Muscle layer of colon (tissue), 2 donors: ENCODE data around the gene ETV6.
"Not testable (repeated sequence)": the region's sequence is repeated elsewhere in the genome, so short reads cannot be mapped to it uniquely, and the experiment has no call there.

Experiments used
- H3K27ac ChIP-seq: one replicate; pipeline ENCODE4 v1.7.0; 2013; ENCODE audit warnings: low read depth, mild to moderate bottlenecking, low read length, moderate library complexity
- H3K27me3 ChIP-seq, 2 donors: one replicate each; pipeline ENCODE4 v1.7.0; 2013; ENCODE audit warnings: low read length in 2 of 2, mild to moderate bottlenecking in 2 of 2; ENCODE audit not compliant: insufficient read depth in 2 of 2, control insufficient read depth in 1 of 2
- H3K36me3 ChIP-seq: one replicate; pipeline ENCODE4 v1.7.0; 2013; ENCODE audit warnings: mild to moderate bottlenecking, low read length; ENCODE audit not compliant: insufficient read depth
- H3K4me1 ChIP-seq: one replicate; pipeline ENCODE4 v1.7.0; 2013; ENCODE audit warnings: mild to moderate bottlenecking, low read length; ENCODE audit not compliant: insufficient read depth
- H3K4me3 ChIP-seq, 2 donors: one replicate each; pipeline ENCODE4 v1.7.0; 2013; ENCODE audit warnings: low read length in 2 of 2, low read depth in 1 of 2, mild to moderate bottlenecking in 1 of 2, moderate library complexity in 1 of 2
- H3K9ac ChIP-seq: one replicate; pipeline ENCODE4 v1.7.0; 2013; ENCODE audit warnings: low read length
- H3K9me3 ChIP-seq: one replicate; pipeline ENCODE4 v1.7.0; 2013; ENCODE audit warnings: mild to moderate bottlenecking, low read length
- donor health status: abdominal sarcoma.
- donor health status: Adenocarcinoma of cecum.

The ETV6 gene

DNA sequence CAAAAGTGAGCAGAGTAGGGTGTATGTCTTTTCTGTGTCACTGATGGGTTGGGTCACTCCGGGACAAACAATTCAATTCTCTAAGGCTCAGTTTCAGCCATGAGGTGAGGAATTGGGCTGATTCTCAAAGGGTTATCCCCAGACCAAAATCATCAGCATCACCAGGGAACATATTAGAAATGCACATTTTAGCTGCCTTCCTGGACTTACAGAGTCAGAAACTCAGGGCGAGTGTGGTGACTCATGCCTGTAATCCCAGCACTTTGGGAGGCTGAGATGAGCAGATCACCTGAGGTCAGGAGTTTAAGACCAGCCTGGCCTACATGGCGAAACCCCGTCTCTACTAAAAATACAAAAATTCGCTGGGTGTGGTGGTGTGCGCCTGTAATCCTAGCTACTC is 21.8 kb upstream of the ETV6 start:
- H3K4me1 ChIP-seq: not testable (repeated sequence)

DNA sequence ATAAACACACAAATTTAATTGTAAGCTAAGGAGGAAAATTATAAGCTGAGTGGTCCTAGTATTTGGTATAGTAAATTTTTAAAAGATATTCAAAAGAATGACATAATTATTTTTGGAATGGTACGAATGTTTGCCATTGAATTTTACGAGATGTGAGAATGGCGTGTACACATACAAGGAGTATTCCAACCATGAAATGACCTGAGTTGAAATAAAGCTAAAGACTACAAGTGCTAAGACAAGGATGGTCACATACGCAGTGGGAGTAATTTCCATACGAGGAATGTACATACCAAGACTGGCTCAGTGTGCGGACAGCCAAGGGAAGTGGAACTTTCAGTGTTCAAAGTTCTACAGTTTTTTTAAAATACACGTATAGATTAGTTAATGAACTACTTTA is 21.1 kb upstream of the ETV6 start:
- H3K4me3 ChIP-seq: no peak overlapping the region
- H3K4me1 ChIP-seq: no peaks in the 10 kb centered on the region
- no peak overlapping the region for H3K27ac ChIP-seq
- H3K9ac ChIP-seq: no peak overlapping the region
- H3K36me3 ChIP-seq: no peaks in the 10 kb centered on the region
- H3K9me3 ChIP-seq: peaks cover 3% of the 10 kb centered on the region
- H3K27me3 ChIP-seq: no peaks in the 10 kb centered on the region

More for the DNA sequence above, 21.8 kb upstream of the ETV6 start:
- not testable (repeated sequence) for H3K27ac ChIP-seq, H3K36me3 ChIP-seq, H3K27me3 ChIP-seq, H3K9me3 ChIP-seq, H3K4me3 ChIP-seq, H3K9ac ChIP-seq

DNA sequence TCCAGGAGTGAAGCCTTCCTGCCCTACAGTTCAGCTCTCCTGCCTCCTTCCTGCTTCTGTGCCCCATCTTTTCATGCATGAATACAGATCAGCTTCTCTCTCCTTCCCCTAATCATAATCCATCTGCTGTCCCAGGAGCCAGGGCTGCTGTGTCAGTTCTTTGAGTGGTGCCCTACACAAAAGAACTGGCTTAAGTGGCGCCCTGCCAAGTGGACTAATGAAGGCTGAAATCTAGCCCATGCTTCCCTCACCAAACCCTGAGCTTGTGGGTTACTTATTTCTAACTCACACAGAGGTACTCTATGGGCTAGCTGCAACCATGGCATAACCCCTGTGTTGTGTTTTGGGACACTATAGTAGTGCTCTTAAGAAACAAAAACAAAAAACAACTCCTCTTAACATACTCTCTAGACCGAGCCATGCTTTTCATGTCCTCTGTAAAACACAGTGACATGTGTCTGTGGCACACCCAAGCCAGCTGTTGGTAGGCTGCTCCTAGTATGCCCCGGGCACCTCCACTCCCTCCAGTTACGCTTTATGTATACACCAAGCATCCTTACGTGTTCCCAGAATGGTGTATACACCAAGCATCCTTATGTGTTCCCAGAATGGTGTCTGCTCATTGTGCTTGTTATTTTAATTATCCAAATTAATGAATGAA is 19.3 kb upstream of the ETV6 start:
- no peaks in the 10 kb centered on the region for H3K9me3 ChIP-seq
- no peaks in the 10 kb centered on the region for H3K36me3 ChIP-seq
- H3K27ac ChIP-seq: no peak overlapping the region
- no peak overlapping the region for H3K4me3 ChIP-seq
- no peaks in the 10 kb centered on the region for H3K4me1 ChIP-seq
- H3K27me3 ChIP-seq: no peaks in the 10 kb centered on the region
- no peak overlapping the region for H3K9ac ChIP-seq

DNA sequence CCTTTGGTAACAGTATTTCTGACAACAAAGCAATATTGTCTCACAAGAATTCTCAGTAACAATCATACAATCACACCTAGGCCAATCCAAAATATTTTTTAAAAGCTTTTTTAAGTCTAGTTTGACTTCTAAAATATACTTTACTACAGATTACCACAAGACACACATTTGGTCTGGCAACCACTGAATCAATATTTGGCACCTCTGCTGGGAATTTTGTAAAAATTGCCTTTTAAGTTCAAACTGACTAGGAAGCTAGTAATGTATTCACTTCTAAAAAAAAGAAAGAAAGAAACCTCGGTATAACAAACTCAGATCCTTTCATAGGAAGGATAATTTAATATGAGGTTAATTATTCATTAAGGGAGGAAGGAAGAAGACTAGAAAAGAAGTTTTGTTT is 18.2 kb upstream of the ETV6 start:
- Histone ChIP-seq H3K9ac (no peak overlapping the region), H3K27me3 (no peaks in the 10 kb centered on the region), H3K4me3 (no peak overlapping the region), H3K4me1 (no peaks in the 10 kb centered on the region), H3K9me3 (no peaks in the 10 kb centered on the region), H3K36me3 (no peaks in the 10 kb centered on the region), H3K27ac (no peak overlapping the region)

DNA sequence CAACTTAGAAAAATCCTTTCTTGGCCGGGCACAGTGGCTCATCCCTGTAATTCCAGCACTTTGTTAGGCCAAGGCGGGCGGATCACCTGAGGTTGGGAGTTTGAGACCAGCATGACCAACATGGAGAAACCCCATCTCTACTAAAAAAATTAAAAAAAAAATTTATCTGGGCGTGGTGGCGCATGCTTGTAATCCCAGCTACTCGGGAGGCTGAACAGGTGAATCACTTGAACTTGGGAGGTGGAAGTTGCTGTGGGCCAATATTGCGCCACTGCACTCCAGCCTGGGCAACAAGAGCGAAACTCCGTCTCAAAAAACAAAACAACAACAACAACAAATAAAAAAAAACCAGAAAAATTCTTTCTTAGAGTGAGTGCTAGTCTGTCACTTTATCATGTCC is 17.6 kb upstream of the ETV6 start:
- not testable (repeated sequence) for H3K9me3 ChIP-seq, H3K9ac ChIP-seq, H3K36me3 ChIP-seq

DNA sequence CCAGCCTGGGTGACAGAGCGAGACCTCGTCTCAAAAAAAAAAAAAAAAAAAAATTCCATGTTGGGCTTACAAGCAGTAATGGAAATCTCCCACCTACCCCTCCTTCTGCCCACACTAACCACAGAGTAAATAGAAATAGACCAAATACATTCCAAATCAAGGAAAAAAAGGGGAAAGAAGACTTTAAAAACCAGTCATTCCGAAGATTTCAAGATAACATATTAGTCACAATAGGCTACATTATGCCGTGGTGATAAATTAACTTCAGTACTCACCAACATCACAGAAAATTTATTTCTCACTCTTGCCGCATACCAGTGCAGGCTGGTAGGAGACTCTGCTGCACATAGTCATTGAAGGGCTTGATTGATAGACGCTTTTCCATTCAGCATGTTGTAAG is 15.5 kb upstream of the ETV6 start:
- H3K27ac ChIP-seq: no peak overlapping the region
- no peak overlapping the region for H3K9ac ChIP-seq
- no peaks in the 10 kb centered on the region for H3K4me1 ChIP-seq
- H3K9me3 ChIP-seq: no peaks in the 10 kb centered on the region
- no peaks in the 10 kb centered on the region for H3K36me3 ChIP-seq
- no peaks in the 10 kb centered on the region for H3K27me3 ChIP-seq
- no peak overlapping the region for H3K4me3 ChIP-seq

More for the DNA sequence above, 17.6 kb upstream of the ETV6 start:
- H3K27me3 ChIP-seq, H3K4me1 ChIP-seq, H3K4me3 ChIP-seq, H3K27ac ChIP-seq: not testable (repeated sequence)

DNA sequence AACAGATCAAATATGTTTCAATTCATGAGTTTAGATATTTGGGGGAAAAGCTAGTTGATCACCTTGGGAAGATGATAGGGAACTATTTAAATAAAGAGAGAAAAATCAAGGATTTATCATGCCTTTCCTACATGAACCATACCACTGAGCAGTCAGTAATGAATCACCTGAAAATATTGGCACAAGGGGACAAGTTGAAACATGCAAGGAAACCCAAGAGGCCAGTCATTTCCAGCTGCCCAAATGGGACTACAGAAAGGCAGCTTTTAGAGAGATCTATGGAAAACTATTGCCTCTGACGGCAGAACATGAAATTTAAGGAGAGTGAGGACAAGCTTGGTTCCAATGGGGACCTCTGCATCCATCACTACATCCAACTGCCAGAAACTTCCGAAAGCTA is 14.1 kb upstream of the ETV6 start:
- no peaks in the 10 kb centered on the region for H3K27me3 ChIP-seq
- no peak overlapping the region for H3K4me3 ChIP-seq
- H3K4me1 ChIP-seq: no peaks in the 10 kb centered on the region
- no peaks in the 10 kb centered on the region for H3K36me3 ChIP-seq
- no peak overlapping the region for H3K9ac ChIP-seq
- no peak overlapping the region for H3K27ac ChIP-seq
- no peaks in the 10 kb centered on the region for H3K9me3 ChIP-seq

DNA sequence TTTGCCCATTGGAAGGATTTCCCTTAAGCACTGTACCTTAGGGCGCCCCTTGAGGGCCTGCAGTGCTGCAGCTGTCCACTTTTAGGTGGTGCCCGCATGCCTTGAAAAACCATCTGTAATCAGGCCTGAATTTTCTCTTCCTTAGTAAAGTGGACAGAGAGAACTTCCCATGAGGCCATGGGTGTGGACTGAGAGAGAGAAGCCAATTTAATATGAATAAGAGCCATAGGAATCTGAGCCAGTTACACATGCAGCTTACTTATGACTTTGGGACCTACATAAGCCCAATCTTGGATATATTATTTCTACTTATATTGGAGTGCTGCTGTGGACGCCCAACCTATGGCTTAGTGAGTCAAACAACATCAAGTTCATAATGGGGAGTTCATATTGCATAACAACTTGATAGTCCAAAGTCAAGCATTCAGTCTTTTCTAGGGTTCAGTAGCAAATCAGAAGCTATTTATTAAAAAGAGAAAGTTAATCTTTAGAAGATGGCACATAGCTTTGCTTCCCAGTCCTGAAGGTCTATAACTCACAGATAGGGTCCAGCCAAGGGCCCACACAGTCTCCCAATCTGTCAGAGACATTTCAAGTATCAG is 11.1 kb upstream of the ETV6 start:
- no peaks in the 10 kb centered on the region for H3K4me1 ChIP-seq
- H3K27me3 ChIP-seq: no peaks in the 10 kb centered on the region
- no peaks in the 10 kb centered on the region for H3K36me3 ChIP-seq
- H3K4me3 ChIP-seq: no peak overlapping the region
- H3K9ac ChIP-seq: no peak overlapping the region
- no peaks in the 10 kb centered on the region for H3K9me3 ChIP-seq
- no peak overlapping the region for H3K27ac ChIP-seq

DNA sequence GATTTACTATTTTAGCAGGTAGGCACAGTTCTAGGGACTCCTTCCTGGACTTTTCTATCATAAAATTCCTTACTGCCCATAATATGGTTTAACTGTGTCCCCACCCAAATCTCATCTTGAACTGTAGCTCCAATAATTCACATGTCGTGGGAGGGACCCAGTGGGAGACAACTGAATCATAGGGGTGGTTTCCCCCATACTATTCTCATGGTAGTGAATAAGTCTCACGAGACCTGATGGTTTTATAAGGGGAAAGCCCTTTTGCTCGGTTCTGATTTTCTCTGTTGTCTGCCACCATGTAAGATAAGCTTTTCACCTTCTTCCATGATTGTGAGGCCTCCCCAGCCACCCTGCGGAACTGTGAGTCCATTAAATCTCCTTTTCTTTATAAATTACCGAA is 10.0 kb upstream of the ETV6 start:
- Histone ChIP-seq H3K36me3 (no peaks in the 10 kb centered on the region), H3K4me1 (no peaks in the 10 kb centered on the region), H3K27ac (no peak overlapping the region), H3K27me3 (no peaks in the 10 kb centered on the region), H3K9ac (no peak overlapping the region), H3K4me3 (no peak overlapping the region), H3K9me3 (no peaks in the 10 kb centered on the region)

DNA sequence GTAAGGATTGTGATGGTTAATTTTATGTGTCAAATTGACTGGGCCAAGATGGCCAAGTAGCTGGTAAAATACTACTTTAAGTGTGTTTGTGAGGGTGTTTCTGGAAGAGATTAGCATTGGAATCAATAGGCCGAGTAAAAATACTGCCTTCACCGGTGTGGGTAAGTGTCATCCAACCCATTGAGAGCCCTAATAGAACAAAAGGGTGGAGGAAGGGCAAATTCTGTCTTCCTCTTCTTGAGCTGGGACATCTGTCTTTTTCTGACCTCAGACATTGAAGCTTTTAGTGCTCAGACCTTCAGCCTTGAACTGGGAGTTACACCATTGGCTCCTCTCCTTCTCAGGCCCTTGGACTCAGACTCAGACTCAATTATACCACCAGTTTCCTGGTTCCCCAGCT is 8.0 kb upstream of the ETV6 start:
- Histone ChIP-seq H3K27me3 (no peaks in the 10 kb centered on the region), H3K9ac (no peak overlapping the region), H3K4me1 (no peaks in the 10 kb centered on the region), H3K27ac (no peak overlapping the region), H3K9me3 (no peaks in the 10 kb centered on the region), H3K4me3 (no peak overlapping the region), H3K36me3 (no peaks in the 10 kb centered on the region)

DNA sequence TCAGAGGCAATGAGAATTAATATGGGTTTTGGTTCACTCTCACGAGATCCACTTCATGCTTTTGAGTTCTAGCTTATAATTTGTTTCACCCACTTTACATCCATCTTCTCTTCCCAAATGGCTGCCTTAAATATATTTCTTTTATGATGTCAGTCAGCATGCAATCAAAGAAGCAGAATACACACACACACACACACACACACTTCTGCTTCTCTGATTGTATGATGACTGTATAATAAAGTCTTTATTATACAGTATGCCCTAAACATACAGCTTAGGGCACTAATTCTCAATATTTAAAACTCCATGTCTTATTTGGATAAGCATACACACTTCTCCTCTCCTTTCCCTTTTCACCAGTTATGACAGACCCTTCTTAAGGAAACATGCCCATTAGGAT is 6.7 kb upstream of the ETV6 start:
- H3K9me3 ChIP-seq: no peaks in the 10 kb centered on the region
- H3K36me3 ChIP-seq: no peaks in the 10 kb centered on the region
- H3K4me1 ChIP-seq: no peaks in the 10 kb centered on the region
- H3K9ac ChIP-seq: no peak overlapping the region
- no peak overlapping the region for H3K27ac ChIP-seq
- no peaks in the 10 kb centered on the region for H3K27me3 ChIP-seq
- no peak overlapping the region for H3K4me3 ChIP-seq

DNA sequence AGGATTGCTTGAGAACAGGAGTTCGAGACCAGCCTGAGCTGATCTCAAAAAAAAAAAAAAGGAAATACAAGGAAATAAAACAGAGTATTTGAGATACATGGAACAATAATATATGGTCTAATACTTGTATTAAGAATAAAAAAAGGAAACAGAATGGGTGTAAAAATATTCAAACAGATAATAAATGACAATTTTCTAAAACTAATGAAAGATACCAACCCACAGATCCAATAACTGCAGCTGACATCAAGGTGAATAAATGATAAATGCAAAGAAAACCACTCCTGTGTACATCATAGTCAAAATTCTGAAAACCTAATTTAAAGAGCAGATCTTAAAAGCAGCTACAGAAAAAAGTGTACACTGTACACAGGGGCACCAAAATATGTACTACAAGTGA is 4.1 kb upstream of the ETV6 start:
- no peaks in the 10 kb centered on the region for H3K9me3 ChIP-seq
- H3K4me1 ChIP-seq: no peaks in the 10 kb centered on the region
- no peak overlapping the region for H3K4me3 ChIP-seq
- H3K27ac ChIP-seq: no peak overlapping the region
- no peaks in the 10 kb centered on the region for H3K27me3 ChIP-seq
- H3K36me3 ChIP-seq: no peaks in the 10 kb centered on the region
- no peak overlapping the region for H3K9ac ChIP-seq
